Hepatocyte (in vitro differentiated cells): ENCODE measurements around the gene MINDY4. TPM values are rescaled to one million over a fixed set of nuclear protein-coding genes. Genes with fewer than 3 reads are reported as not detected.
A peak's percentile ranks its signal among the peaks of the same experiment; 100 is the strongest.

Source experiments
- DNase-seq: peaks from one replicate; pipeline ENCODE4 v3.0.0-alpha.2; 2016; ENCODE audit warnings: low spot score
- H2AFZ ChIP-seq: fragments of 200-600 bp; sonication (generic); 2 replicates; pipeline ENCODE4 v1.6.0; 2016; ENCODE audit warnings: antibody characterized with exemption, mild to moderate bottlenecking
- H3K27ac ChIP-seq: fragments of 200-600 bp; sonication (generic); 2 replicates; pipeline ENCODE4 v1.5.1; 2016; ENCODE audit warnings: mild to moderate bottlenecking
- H3K27me3 ChIP-seq: fragments of 200-600 bp; sonication (generic); 2 replicates; pipeline ENCODE4 v1.6.1; 2016
- H3K36me3 ChIP-seq: fragments of 200-600 bp; sonication (generic); replicated peaks from 2 replicates; pipeline ENCODE4 v1.5.1; 2016; ENCODE audit warnings: low read depth; ENCODE audit not compliant: insufficient read depth
- H3K4me1 ChIP-seq: fragments of 200-600 bp; sonication (generic); 2 replicates; pipeline ENCODE4 v1.5.1; 2016; ENCODE audit warnings: mild to moderate bottlenecking, moderate library complexity; ENCODE audit not compliant: insufficient read depth
- H3K4me2 ChIP-seq: fragments of 200-600 bp; sonication (generic); 2 replicates; pipeline ENCODE4 v1.6.0; 2016
- H3K4me3 ChIP-seq: fragments of 200-600 bp; sonication (generic); 2 replicates; pipeline ENCODE4 v1.5.1; 2016; ENCODE audit warnings: mild to moderate bottlenecking
- H3K79me2 ChIP-seq: fragments of 200-600 bp; sonication (generic); 2 replicates; pipeline ENCODE4 v1.6.0; 2017; ENCODE audit warnings: mild to moderate bottlenecking
- H3K9me2 ChIP-seq: fragments of 200-600 bp; sonication (generic); replicated peaks from 2 replicates; pipeline ENCODE4 v1.6.0; 2017; ENCODE audit warnings: mild to moderate bottlenecking; ENCODE audit not compliant: insufficient read depth
- H3K9me3 ChIP-seq: fragments of 200-600 bp; sonication (generic); 2 replicates; pipeline ENCODE4 v1.5.1; 2016; ENCODE audit warnings: low read depth, mild to moderate bottlenecking
- H4K20me1 ChIP-seq: fragments of 200-600 bp; sonication (generic); 2 replicates; pipeline ENCODE4 v1.6.0; 2016; ENCODE audit warnings: mild to moderate bottlenecking; ENCODE audit not compliant: insufficient read depth, poor library complexity, severe bottlenecking
- CTCF ChIP-seq: fragments of 200-600 bp; sonication (generic); IDR thresholded peaks from 2 replicates; pipeline ENCODE4 v1.5.1; 2016; ENCODE audit warnings: antibody characterized with exemption, mild to moderate bottlenecking; ENCODE audit not compliant: poor library complexity
- EZH2 ChIP-seq: fragments of 200-600 bp; sonication (generic); IDR thresholded peaks from 2 replicates; pipeline ENCODE4 v1.6.1; 2016; ENCODE audit warnings: antibody characterized with exemption, mild to moderate bottlenecking, borderline replicate concordance
- EZH2phosphoT487 ChIP-seq: fragments of 200-600 bp; sonication (generic); IDR thresholded peaks from one replicate; pipeline ENCODE4 v1.6.1; 2018; ENCODE audit warnings: antibody characterized with exemption, mild to moderate bottlenecking, low read depth, moderate library complexity; ENCODE audit not compliant: unreplicated experiment, severe bottlenecking
- WGBS: methylation state at CpG from one replicate; pipeline ENCODE4 v1.1.6; 2016; ENCODE audit warnings: low lambda C conversion rate; ENCODE audit errors: missing lambda C conversion rate; 5-methylcytosine and 5-hydroxymethylcytosine counted together
- polyA plus RNA-seq: library from polyadenylated mRNA; unstranded; fragments of >200 nt; fragmentation: Nextera tagmentation; extraction: Ambion mirVana; gene quantifications from 2 replicates; pipeline ENCODE4 v1.2.1, GENCODE V29; 2016
- total RNA-seq: library from RNA; depleted of rRNA; stranded (reverse); fragments of >200 nt; gene quantifications from 2 replicates; pipeline ENCODE4 v1.2.3, GENCODE V29; 2014

MINDY4 gene
- total and polyA plus RNA-seq, 2 experiments from 2014 or later = 4.4 to 6.3 TPM

- Histone ChIP-seq H3K9me2 (no peaks in the 10 kb centered on the region), H3K27ac (no peak overlapping the region), H3K36me3 (no peaks in the 10 kb centered on the region), H2AFZ (no peak overlapping the region), H3K9me3 (no peaks in the 10 kb centered on the region), H4K20me1 (no peaks in the 10 kb centered on the region), H3K27me3 (no peaks in the 10 kb centered on the region), H3K4me1 (peaks cover 35% of the 10 kb centered on the region), H3K4me3 (no peak overlapping the region), H3K79me2 (no peaks in the 10 kb centered on the region), H3K4me2 (no peak overlapping the region)
- WGBS = 91% methylated on average over 14 of the region's 14 CpGs
- TF ChIP-seq CTCF (peak; percentile 9), EZH2phosphoT487 (no peak)
- no peak for DNase-seq
These were observed 123.8 kb downstream of the MINDY4 start for GRCh38 chr7:30894866-30895605.

DNA sequence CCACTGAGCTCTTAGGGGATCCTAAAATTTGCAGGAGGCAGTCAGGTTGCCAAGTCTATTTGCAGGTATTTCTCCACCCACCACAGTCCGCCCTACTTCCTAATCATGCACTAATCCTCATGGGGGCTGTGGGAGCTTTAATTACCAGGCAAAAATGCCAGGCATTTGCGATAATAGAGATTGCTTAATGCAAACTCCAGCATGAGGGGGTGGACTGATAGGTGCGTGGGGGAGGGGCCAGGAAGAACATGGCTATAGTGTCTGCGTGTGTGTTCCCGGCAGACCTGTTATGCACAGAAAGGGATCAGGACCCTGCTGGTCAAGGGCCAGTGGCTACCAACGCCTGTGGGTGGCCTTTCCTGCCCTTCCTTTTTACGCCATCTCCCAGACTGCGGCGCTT, 124.8 kb downstream of the MINDY4 start:
- Histone ChIP-seq H3K4me3 (no peak overlapping the region), H3K4me1 (peaks cover 35% of the 10 kb centered on the region), H3K36me3 (no peaks in the 10 kb centered on the region), H3K4me2 (no peak overlapping the region), H3K27me3 (no peaks in the 10 kb centered on the region), H3K9me3 (no peaks in the 10 kb centered on the region), H3K27ac (peak overlapping the region; percentile 60), H2AFZ (no peak overlapping the region), H4K20me1 (no peaks in the 10 kb centered on the region), H3K9me2 (no peaks in the 10 kb centered on the region), H3K79me2 (no peaks in the 10 kb centered on the region)
- 61% methylated on average over 9 of the region's 9 CpGs for WGBS
- TF ChIP-seq EZH2 (no peak), EZH2phosphoT487 (no peak), CTCF (no peak)
- DNase-seq = peak; percentile 56

- H2AFZ ChIP-seq = no peak overlapping the region
- H3K27me3 ChIP-seq = no peaks in the 10 kb centered on the region
- no peak overlapping the region for H3K4me3 ChIP-seq
- H3K4me2 ChIP-seq = no peak overlapping the region
- H4K20me1 ChIP-seq = no peaks in the 10 kb centered on the region
- H3K9me3 ChIP-seq = no peaks in the 10 kb centered on the region
- WGBS = 48% methylated on average over 12 of the region's 13 CpGs
- peak overlapping the region; percentile 60 for H3K27ac ChIP-seq
- TF ChIP-seq EZH2 = no peak
- no peak for TF ChIP-seq CTCF
- TF ChIP-seq EZH2phosphoT487 = no peak
- H3K79me2 ChIP-seq = no peaks in the 10 kb centered on the region
- no peak for DNase-seq
- peaks cover 35% of the 10 kb centered on the region for H3K4me1 ChIP-seq
- no peaks in the 10 kb centered on the region for H3K9me2 ChIP-seq
- H3K36me3 ChIP-seq = no peaks in the 10 kb centered on the region
These were observed 125.8 kb downstream of the MINDY4 start for GRCh38 chr7:30896783-30897637.
